Fibroblast of lung (primary cell): ENCODE results near the gene CNST. TPM values are rescaled to one million over a fixed set of nuclear protein-coding genes. Genes with fewer than 3 reads are reported as not detected.

Experiments used
- DNase-seq, 2 donors: peaks; one replicate each; pipeline versions ENCODE4 v3.0.0 to v3.0.0-alpha.2; 2010; ENCODE audit warnings: low read depth in 2 of 2
- H2AFZ ChIP-seq: 2 replicates; pipeline ENCODE4 v1.5.1; 2012; ENCODE audit warnings: low read length, control low read depth, inconsistent platforms
- H3K27ac ChIP-seq: 2 replicates; pipeline ENCODE4 v1.5.1; 2011; ENCODE audit warnings: low read length, control low read depth; ENCODE audit not compliant: insufficient read depth
- H3K27me3 ChIP-seq: 2 replicates; pipeline ENCODE4 v1.5.1; 2011; ENCODE audit warnings: mild to moderate bottlenecking, low read length; ENCODE audit not compliant: control insufficient read depth, insufficient read depth
- H3K36me3 ChIP-seq: 2 replicates; pipeline ENCODE4 v1.5.1; 2011; ENCODE audit warnings: low read length; ENCODE audit not compliant: control insufficient read depth, insufficient read depth
- H3K4me1 ChIP-seq: 2 replicates; pipeline ENCODE4 v1.5.1; 2011; ENCODE audit warnings: low read length; ENCODE audit not compliant: control insufficient read depth, insufficient read depth; ENCODE audit errors: extremely low read depth
- H3K4me2 ChIP-seq: 2 replicates; pipeline ENCODE4 v1.5.1; 2011; ENCODE audit warnings: low read length, control low read depth; ENCODE audit not compliant: insufficient read depth; ENCODE audit errors: extremely low read depth
- H3K4me3 ChIP-seq, 4 experiments: fragments of 200-600 bp in 1 of 4; sonication (generic) in 1 of 4; replicated peaks in 1 of 4; 2 replicates each; pipeline ENCODE4 v1.5.1; 2011 to 2016; ENCODE audit warnings: low read length in 4 of 4, low read depth in 3 of 4, mild to moderate bottlenecking in 3 of 4, control low read depth in 2 of 4, inconsistent platforms in 1 of 4, mixed read lengths in 1 of 4; ENCODE audit not compliant: insufficient read depth in 1 of 4; ENCODE audit errors: control extremely low read depth in 1 of 4
- H3K79me2 ChIP-seq: 2 replicates; pipeline ENCODE4 v1.5.1; 2012; ENCODE audit warnings: mild to moderate bottlenecking, low read length, inconsistent platforms; ENCODE audit not compliant: control insufficient read depth, insufficient read depth
- H3K9ac ChIP-seq: 2 replicates; pipeline ENCODE4 v1.5.1; 2011; ENCODE audit warnings: mild to moderate bottlenecking, low read length, control low read depth; ENCODE audit not compliant: insufficient read depth
- H3K9me3 ChIP-seq: 2 replicates; pipeline ENCODE4 v1.5.1; 2012; ENCODE audit warnings: low read depth, low read length; ENCODE audit not compliant: control insufficient read depth, insufficient read depth
- H4K20me1 ChIP-seq: 2 replicates; pipeline ENCODE4 v1.5.1; 2011; ENCODE audit warnings: low read length; ENCODE audit not compliant: control insufficient read depth, insufficient read depth; ENCODE audit errors: extremely low read depth
- EZH2 ChIP-seq: IDR thresholded peaks from 2 replicates; pipeline ENCODE4 v1.5.1; 2012; ENCODE audit warnings: low read length, control low read depth, mild to moderate bottlenecking; ENCODE audit errors: missing control alignments
- polyA plus RNA-seq, 2 donors: library from polyadenylated mRNA; depleted of rRNA in 1 of 2; stranded (reverse) in 1 of 2; unstranded in 1 of 2; fragments of >200 nt; gene quantifications; 2 replicates each; pipeline ENCODE4 v1.2.1, GENCODE V29; 2011 to 2012; ENCODE audit warnings: missing spikeins in 1 of 2
- total RNA-seq: library from RNA; depleted of rRNA; stranded (reverse); fragments of >200 nt; gene quantifications from 2 replicates; pipeline ENCODE4 v1.2.1, GENCODE V29; 2014
- TF ChIP-seq, protein P1 (sequence below), 2 donors: IDR thresholded peaks in 1 of 2; conservative IDR thresholded peaks in 1 of 2; 1 replicate in 1 of 2; 2 replicates in 1 of 2; pipeline ENCODE4 v1.5.1; 2011 to 2012; ENCODE audit warnings: low read length in 2 of 2, control low read depth in 1 of 2, inconsistent platforms in 1 of 2, low read depth in 1 of 2, mild to moderate bottlenecking in 1 of 2

The CNST gene
- total and polyA plus RNA-seq, 2 donors (not counting 1 experiment from before 2014, with no cell fraction given) = 26.9 to 33.9 TPM

DNA sequence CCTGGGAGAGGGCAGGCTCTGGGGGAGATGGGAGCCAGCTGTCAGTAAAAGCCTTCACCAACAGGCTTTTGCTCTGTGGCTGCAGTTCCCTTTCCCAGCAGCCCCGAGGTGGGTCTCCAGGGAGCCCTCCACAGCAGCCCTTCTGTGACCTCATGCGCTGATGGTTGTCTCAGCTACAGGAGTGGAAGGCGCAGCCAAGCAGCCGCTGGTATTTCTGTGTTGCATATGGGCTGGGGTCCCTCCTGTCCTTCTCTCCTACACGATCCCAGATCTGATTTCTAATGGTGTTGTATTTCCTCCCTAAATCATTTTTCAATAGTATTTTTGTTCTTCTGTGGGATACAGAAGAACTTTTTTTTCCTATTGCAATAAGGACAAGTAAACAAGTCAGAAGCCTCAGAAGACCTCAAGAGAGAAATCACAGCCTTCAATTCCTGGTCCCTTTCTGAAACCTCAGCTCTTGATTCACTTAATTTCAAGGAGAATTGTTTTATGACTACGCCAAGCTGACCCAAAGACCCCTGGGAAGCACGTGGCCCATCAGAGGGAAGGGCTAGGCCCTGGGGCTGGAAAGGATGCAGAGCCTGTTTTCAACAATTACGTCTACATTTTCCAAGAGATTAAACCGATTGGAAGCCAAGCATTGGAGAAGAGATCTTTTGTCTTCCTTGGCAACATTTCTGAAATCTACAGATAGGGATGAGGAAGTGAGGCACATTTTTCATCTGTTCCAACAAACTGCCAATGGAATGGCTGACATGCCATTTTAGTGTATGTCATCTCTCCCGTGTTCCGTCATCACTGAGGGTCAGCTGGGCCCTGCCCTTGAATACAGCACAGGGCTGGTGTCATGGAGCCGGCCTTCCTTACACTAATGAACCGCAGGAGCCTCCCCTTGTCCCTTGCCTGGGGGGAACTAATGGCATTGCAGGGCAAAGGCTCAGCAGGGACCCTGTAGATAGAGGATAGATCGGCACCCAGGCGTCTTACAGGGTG, 115.9 kb downstream of the CNST start:
- no peaks in the 10 kb centered on the region for H3K27me3 ChIP-seq

DNA sequence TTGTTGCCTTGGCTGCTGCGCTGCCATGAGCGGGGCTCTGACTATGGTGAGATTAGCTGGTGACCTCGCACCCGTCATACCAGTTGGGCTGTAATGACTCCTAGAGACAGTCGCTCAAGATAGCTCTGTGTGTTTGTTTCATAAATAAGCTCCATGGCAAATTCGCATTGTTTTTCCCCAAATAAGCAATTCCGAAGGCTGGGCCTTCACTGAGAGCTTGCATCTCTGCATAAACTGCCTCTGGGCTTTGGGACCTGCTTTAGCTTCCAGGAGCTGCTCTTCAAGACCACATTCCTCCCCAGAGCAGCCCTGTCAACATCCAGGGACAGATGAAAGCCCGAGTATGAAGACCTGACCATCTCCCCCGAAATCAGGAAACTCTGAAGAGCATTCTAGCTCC, 117.3 kb downstream of the CNST start:
- Histone ChIP-seq H3K9ac (no peak overlapping the region), H3K27me3 (no peaks in the 10 kb centered on the region), H3K79me2 (no peaks in the 10 kb centered on the region), H3K36me3 (no peaks in the 10 kb centered on the region), H3K4me3 (no peak overlapping the region), H4K20me1 (no peaks in the 10 kb centered on the region), H3K4me2 (no peak overlapping the region), H3K27ac (no peak overlapping the region), H2AFZ (no peak overlapping the region), H3K9me3 (no peaks in the 10 kb centered on the region), H3K4me1 (peaks cover 20% of the 10 kb centered on the region)
- DNase-seq = no peak
- no peak for TF ChIP-seq EZH2
- TF ChIP-seq, protein P1, sequence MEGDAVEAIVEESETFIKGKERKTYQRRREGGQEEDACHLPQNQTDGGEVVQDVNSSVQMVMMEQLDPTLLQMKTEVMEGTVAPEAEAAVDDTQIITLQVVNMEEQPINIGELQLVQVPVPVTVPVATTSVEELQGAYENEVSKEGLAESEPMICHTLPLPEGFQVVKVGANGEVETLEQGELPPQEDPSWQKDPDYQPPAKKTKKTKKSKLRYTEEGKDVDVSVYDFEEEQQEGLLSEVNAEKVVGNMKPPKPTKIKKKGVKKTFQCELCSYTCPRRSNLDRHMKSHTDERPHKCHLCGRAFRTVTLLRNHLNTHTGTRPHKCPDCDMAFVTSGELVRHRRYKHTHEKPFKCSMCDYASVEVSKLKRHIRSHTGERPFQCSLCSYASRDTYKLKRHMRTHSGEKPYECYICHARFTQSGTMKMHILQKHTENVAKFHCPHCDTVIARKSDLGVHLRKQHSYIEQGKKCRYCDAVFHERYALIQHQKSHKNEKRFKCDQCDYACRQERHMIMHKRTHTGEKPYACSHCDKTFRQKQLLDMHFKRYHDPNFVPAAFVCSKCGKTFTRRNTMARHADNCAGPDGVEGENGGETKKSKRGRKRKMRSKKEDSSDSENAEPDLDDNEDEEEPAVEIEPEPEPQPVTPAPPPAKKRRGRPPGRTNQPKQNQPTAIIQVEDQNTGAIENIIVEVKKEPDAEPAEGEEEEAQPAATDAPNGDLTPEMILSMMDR (conservative IDR thresholded peaks at IDR 0.05 in 1 of 2, IDR thresholded peaks at IDR 0.05 in 1 of 2; ENCODE audit: low read depth in 1 of 2, low read length in 2 of 2) = no peak

More for the DNA sequence above, 115.9 kb downstream of the CNST start:
- H3K4me1 ChIP-seq = peaks cover 20% of the 10 kb centered on the region
- H3K9me3 ChIP-seq = no peaks in the 10 kb centered on the region
- H3K4me3 ChIP-seq = no peak overlapping the region
- peak; percentile 21 to 31 for DNase-seq
- H2AFZ ChIP-seq = no peak overlapping the region
- H3K4me2 ChIP-seq = no peak overlapping the region
- no peaks in the 10 kb centered on the region for H4K20me1 ChIP-seq
- no peaks in the 10 kb centered on the region for H3K36me3 ChIP-seq
- peak overlapping the region; percentile 58 for H3K27ac ChIP-seq
- H3K79me2 ChIP-seq = no peaks in the 10 kb centered on the region
- no peak overlapping the region for H3K9ac ChIP-seq
- TF ChIP-seq, protein P1 (conservative IDR thresholded peaks at IDR 0.05 in 1 of 2, IDR thresholded peaks at IDR 0.05 in 1 of 2; ENCODE audit: low read depth in 1 of 2, low read length in 2 of 2) = no peak
- no peak for TF ChIP-seq EZH2

DNA sequence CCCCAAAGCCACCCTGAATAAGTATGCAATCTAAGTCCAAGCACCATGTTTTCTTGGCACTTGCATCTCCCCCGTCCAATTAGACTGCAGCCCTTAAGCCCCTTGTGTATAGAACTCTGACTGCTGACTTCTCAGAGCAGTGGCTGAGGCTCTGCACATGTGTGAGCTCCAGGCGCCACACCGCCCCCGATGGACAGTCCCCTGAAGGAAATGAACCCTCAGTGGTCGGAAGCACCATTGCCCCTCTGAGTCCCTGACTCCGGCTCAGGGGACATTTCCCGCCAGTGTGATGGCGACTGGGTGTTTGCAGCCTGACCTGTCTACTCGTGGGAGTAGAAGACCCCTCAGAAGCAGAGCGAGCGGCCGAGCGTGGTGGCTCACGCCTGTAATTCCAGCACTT, 120.7 kb downstream of the CNST start:
- Histone ChIP-seq H3K4me1 (peaks cover 6% of the 10 kb centered on the region), H3K9me3 (no peaks in the 10 kb centered on the region), H3K9ac (no peak overlapping the region), H3K27me3 (no peaks in the 10 kb centered on the region), H2AFZ (no peak overlapping the region), H3K27ac (no peak overlapping the region), H3K79me2 (no peaks in the 10 kb centered on the region), H3K4me3 (no peak overlapping the region), H4K20me1 (no peaks in the 10 kb centered on the region), H3K4me2 (no peak overlapping the region), H3K36me3 (no peaks in the 10 kb centered on the region)
- TF ChIP-seq, protein P1 (conservative IDR thresholded peaks at IDR 0.05 in 1 of 2, IDR thresholded peaks at IDR 0.05 in 1 of 2; ENCODE audit: low read depth in 1 of 2, low read length in 2 of 2) = no peak
- no peak for TF ChIP-seq EZH2
- no peak for DNase-seq
